HUES64 (cell line): Measurements from ENCODE around the gene SLTM.
"Not testable (repeated sequence)": the region's sequence is repeated elsewhere in the genome, so short reads cannot be mapped to it uniquely, and the experiment has no call there.

Source experiments
- H3K27ac ChIP-seq: 2 replicates; pipeline ENCODE4 v1.7.0; 2013; ENCODE audit warnings: low read depth, low read length, inconsistent platforms
- H3K27me3 ChIP-seq: 2 replicates; pipeline ENCODE4 v1.6.1; 2013; ENCODE audit warnings: mild to moderate bottlenecking, low read length; ENCODE audit not compliant: insufficient read depth
- H3K36me3 ChIP-seq: 2 replicates; pipeline ENCODE4 v1.6.1; 2013; ENCODE audit warnings: mild to moderate bottlenecking, low read length; ENCODE audit not compliant: insufficient read depth
- H3K4me1 ChIP-seq: 2 replicates; pipeline ENCODE4 v1.6.1; 2013; ENCODE audit warnings: mild to moderate bottlenecking, low read length, moderate library complexity; ENCODE audit not compliant: insufficient read depth
- H3K4me3 ChIP-seq: 2 replicates; pipeline ENCODE4 v1.5.1; 2013; ENCODE audit warnings: mild to moderate bottlenecking, low read length, moderate library complexity
- H3K9ac ChIP-seq: 2 replicates; pipeline ENCODE4 v1.6.1; 2013; ENCODE audit warnings: mild to moderate bottlenecking, low read depth, low read length
- H3K9me3 ChIP-seq: 2 replicates; pipeline ENCODE4 v1.6.1; 2013; ENCODE audit warnings: low read depth, low read length; ENCODE audit not compliant: insufficient read depth
- WGBS: fragments of 150-250, 120-280 bp; methylation state at CpG from one replicate; pipeline ENCODE4 v1.1.7; 2013; ENCODE audit warnings: missing lambda C conversion rate; 5-methylcytosine and 5-hydroxymethylcytosine counted together

Gene SLTM

GRCh38 chr15:58908550-58909309 is 24.7 kb downstream of the SLTM start:
- peaks cover 7% of the 10 kb centered on the region; the same call in 1 of the 2 replicates for H3K4me1 ChIP-seq
- no peaks in the 10 kb centered on the region for H3K9me3 ChIP-seq
- H3K9ac ChIP-seq, result no peak overlapping the region

DNA sequence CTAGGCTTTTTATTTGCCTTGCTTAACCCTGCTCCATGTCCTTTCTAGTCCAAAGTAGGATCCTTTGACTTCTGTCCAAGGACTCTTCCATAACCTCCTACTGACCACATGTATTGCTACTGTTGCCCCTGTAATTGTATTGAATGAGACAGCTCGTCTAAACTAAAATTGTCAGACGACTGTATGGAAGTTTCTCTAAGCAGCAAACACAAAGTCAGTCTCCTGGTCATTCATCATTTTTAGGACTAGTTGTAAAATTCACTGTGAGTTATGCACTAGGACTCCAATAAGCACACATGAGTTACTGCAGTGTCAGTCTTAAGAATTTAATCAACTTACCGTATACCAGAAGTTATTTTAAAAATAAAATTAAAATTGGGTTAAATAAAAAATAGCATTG is 32.8 kb downstream of the SLTM start:
- no peaks in the 10 kb centered on the region for H3K4me1 ChIP-seq
- no peaks in the 10 kb centered on the region for H3K9me3 ChIP-seq
- WGBS, result 95% methylated on average over 2 of the region's 3 CpGs
- peaks cover 90% of the 10 kb centered on the region for H3K36me3 ChIP-seq
- no peaks in the 10 kb centered on the region for H3K27me3 ChIP-seq
- no peak overlapping the region for H3K27ac ChIP-seq
- no peak overlapping the region for H3K9ac ChIP-seq
- H3K4me3 ChIP-seq, result no peak overlapping the region

More at GRCh38 chr15:58908550-58909309, 24.7 kb downstream of the SLTM start:
- Histone ChIP-seq H3K27ac (no peak overlapping the region), H3K36me3 (peaks cover 96% of the 10 kb centered on the region), H3K27me3 (no peaks in the 10 kb centered on the region), H3K4me3 (no peak overlapping the region)
- whole genome bisulfite sequencing, result 100% methylated on average over 3 of the region's 6 CpGs

- no peaks in the 10 kb centered on the region for H3K4me1 ChIP-seq
- H3K27ac ChIP-seq, result no peak overlapping the region
- no peak overlapping the region for H3K4me3 ChIP-seq
- no peak overlapping the region for H3K9ac ChIP-seq
- no peaks in the 10 kb centered on the region for H3K9me3 ChIP-seq
- H3K27me3 ChIP-seq, result no peaks in the 10 kb centered on the region
- 80% methylated on average over 1 of the region's 1 CpG for WGBS
- peaks cover 91% of the 10 kb centered on the region for H3K36me3 ChIP-seq
Observed at GRCh38 chr15:58898150-58898680, 35.3 kb downstream of the SLTM start.

DNA sequence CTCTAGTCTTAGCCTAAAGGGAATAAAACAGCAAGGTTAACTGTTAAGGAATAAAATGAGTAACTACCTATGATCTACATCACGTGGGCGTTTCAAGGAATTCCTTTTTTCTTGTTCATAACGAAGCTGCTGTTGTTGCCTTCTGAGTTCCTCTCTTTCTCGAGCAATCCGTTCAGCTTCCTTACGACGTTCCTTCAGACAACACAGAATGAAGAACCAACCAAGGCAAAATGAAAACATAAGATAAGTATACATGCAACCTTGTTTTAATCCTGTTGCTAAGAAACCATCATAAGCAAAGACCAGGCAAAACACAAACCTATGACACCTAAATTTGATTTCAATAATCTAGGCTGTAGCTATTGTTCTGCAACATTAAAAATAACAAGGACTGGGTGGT is 44.1 kb downstream of the SLTM start:
- Histone ChIP-seq H3K4me3 (no peak overlapping the region), H3K27me3 (no peaks in the 10 kb centered on the region), H3K36me3 (peaks cover 100% of the 10 kb centered on the region), H3K27ac (no peak overlapping the region), H3K9ac (no peak overlapping the region), H3K4me1 (no peaks in the 10 kb centered on the region), H3K9me3 (no peaks in the 10 kb centered on the region)
- WGBS, result 97% methylated on average over 7 of the region's 7 CpGs

DNA sequence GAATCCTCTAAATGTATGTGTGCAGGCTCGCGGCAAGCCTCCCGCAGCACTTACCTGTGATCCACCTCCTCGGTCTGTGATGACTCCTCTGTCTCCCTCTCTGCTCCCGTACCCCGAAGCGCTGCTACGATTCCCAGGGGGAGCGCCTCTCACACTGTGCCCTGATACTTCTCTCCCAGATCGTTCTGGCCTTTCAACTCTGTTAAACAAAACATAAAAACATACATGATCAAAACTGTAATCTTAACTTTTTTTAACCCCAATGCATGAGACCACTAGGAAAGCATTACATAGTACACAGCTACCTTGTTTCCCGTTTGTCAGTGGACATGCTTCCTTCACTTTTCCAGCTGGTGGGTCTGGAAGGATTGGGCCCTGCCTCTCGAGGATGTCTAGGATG is 46.6 kb downstream of the SLTM start:
- no peaks in the 10 kb centered on the region for H3K27me3 ChIP-seq
- 92% methylated on average over 12 of the region's 12 CpGs for WGBS
- no peaks in the 10 kb centered on the region for H3K4me1 ChIP-seq
- H3K36me3 ChIP-seq, result peaks cover 100% of the 10 kb centered on the region
- H3K27ac ChIP-seq, result no peak overlapping the region
- H3K4me3 ChIP-seq, result no peak overlapping the region
- H3K9ac ChIP-seq, result no peak overlapping the region
- H3K9me3 ChIP-seq, result no peaks in the 10 kb centered on the region

- 95% methylated on average over 3 of the region's 3 CpGs for WGBS
- H3K9me3 ChIP-seq, H3K27ac ChIP-seq, H3K27me3 ChIP-seq, H3K4me3 ChIP-seq, H3K4me1 ChIP-seq, H3K9ac ChIP-seq: not testable (repeated sequence)
- peaks cover 100% of the 10 kb centered on the region for H3K36me3 ChIP-seq
Observed at GRCh38 chr15:58883926-58884325, 49.6 kb downstream of the SLTM start.

- 97% methylated on average over 4 of the region's 4 CpGs for WGBS
- Histone ChIP-seq H3K4me1 (no peaks in the 10 kb centered on the region), H3K27ac (no peak overlapping the region), H3K36me3 (peaks cover 97% of the 10 kb centered on the region), H3K9me3 (no peaks in the 10 kb centered on the region), H3K27me3 (no peaks in the 10 kb centered on the region), H3K9ac (no peak overlapping the region), H3K4me3 (no peak overlapping the region)
Observed at GRCh38 chr15:58882243-58882642, 51.2 kb downstream of the SLTM start.

GRCh38 chr15:58880320-58880719 is 53.2 kb downstream of the SLTM start:
- H3K4me1 ChIP-seq, result no peaks in the 10 kb centered on the region
- H3K27me3 ChIP-seq, result no peaks in the 10 kb centered on the region
- WGBS, result 92% methylated on average over 3 of the region's 3 CpGs
- H3K9me3 ChIP-seq, result no peaks in the 10 kb centered on the region
- no peak overlapping the region for H3K9ac ChIP-seq
- no peak overlapping the region for H3K27ac ChIP-seq
- no peak overlapping the region for H3K4me3 ChIP-seq
- peaks cover 87% of the 10 kb centered on the region for H3K36me3 ChIP-seq

DNA sequence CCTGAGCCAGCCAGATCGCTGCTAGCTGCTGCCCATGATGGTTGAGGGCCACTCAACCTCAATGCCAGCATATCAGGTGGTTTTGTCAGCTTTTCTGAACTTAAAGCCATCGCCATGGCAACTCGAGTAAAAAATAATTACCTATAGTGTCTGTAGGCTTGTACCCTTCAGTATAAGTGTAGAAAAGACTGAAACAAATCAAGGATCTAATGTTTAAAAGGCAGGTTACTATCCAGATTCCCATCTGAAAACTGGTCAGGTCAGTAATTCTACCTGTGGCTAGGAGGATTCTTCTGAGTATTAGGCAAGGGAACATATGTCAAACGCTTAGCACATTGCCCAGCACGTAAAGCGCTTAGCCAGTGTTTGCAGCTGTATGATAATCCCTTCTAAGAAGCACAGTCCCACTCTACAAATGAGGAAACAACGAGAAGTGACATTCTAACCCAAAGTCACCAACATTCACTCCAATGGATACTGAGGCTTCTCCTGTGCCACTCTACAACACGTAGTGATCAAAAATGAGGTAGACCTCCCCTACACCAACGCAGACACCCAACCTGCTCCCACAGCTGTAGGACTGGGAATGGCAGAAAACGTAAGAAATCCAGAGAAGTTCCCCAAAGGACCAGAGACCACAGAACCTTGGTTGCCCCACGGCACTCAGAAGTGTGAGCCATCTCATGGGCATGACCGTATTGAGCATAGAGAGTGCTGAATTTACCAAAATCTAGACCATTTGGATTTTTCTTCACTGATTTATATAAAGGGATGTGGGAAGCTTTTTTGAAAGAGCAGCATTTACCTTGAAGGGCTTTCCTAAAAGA is 55.3 kb downstream of the SLTM start:
- WGBS, result 96% methylated on average over 12 of the region's 12 CpGs
- Histone ChIP-seq H3K36me3 (peaks cover 66% of the 10 kb centered on the region), H3K9me3 (no peaks in the 10 kb centered on the region), H3K4me1 (no peaks in the 10 kb centered on the region), H3K27me3 (no peaks in the 10 kb centered on the region), H3K9ac (no peak overlapping the region), H3K27ac (no peak overlapping the region), H3K4me3 (no peak overlapping the region)

DNA sequence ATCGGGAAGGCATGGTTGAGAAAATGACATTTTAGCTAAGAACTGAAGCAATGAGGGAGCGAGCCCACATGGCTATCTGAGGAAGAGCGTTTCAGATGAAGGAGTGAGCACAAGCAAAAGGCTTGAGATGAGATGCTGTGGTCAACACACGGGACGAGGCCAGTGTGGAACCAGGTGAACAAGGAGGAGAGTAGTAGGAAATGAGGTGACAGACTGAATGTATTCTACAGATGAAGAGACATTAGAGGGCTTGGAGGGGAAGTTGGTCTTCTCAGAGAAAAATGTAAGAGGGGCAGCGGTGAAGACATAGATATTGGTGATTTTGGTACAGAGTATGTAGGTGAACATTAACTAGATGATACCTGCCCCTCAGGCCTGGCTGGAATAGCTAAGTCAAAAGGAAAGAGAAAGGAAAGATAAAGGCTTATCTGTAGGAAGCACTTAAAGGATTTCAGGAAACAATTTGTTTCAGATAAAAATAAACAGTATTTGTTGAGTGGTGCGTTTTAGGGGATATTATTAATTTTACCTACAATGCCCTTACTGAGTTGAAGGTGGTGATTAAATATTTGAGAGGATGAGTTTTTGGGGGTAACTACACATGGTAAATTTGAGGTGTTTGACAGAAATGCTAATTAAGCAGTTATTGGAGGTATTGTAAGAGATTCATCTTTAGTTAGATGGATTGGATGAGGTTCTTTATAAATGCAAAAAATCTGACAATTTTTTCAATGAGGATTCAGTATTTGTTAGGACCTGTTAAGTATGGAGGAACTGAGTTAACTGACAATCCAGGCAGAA is 57.0 kb downstream of the SLTM start:
- 93% methylated on average over 7 of the region's 7 CpGs for WGBS
- no peaks in the 10 kb centered on the region for H3K27me3 ChIP-seq
- H3K9me3 ChIP-seq, result no peaks in the 10 kb centered on the region
- peaks cover 49% of the 10 kb centered on the region for H3K36me3 ChIP-seq
- no peak overlapping the region for H3K4me3 ChIP-seq
- H3K9ac ChIP-seq, result no peak overlapping the region
- no peak overlapping the region for H3K27ac ChIP-seq
- no peaks in the 10 kb centered on the region for H3K4me1 ChIP-seq

- peaks cover 37% of the 10 kb centered on the region for H3K36me3 ChIP-seq
- no peak overlapping the region for H3K27ac ChIP-seq
- no peak overlapping the region for H3K4me3 ChIP-seq
- no peaks in the 10 kb centered on the region for H3K9me3 ChIP-seq
- no peaks in the 10 kb centered on the region for H3K4me1 ChIP-seq
- H3K9ac ChIP-seq, result no peak overlapping the region
- H3K27me3 ChIP-seq, result no peaks in the 10 kb centered on the region
Observed at GRCh38 chr15:58875343-58875742, 58.1 kb downstream of the SLTM start.
